Prostate gland (tissue), 2 donors: Measurements from ENCODE around the gene GNA12. TPM values are rescaled to one million over a fixed set of nuclear protein-coding genes. Genes with fewer than 3 reads are reported as not detected.

ENCODE experiments used
- DNase-seq: peaks from one replicate; pipeline ENCODE4 v3.0.0-alpha.2; 2019; ENCODE audit warnings: low spot score
- H3K27ac ChIP-seq, 2 donors: fragments of 200-600 bp; sonication (generic); 2 replicates each; pipeline ENCODE4 v1.5.1; 2017 to 2019
- H3K27me3 ChIP-seq: fragments of 200-600 bp; sonication (generic); replicated peaks from 2 replicates; pipeline ENCODE4 v1.5.1; 2019; ENCODE audit not compliant: insufficient read depth
- H3K36me3 ChIP-seq, 2 donors: fragments of 200-600 bp; sonication (generic); 1 replicate in 1 of 2; 2 replicates in 1 of 2; pipeline versions ENCODE4 v1.5.1 to v1.8.1; 2017 to 2019
- H3K4me1 ChIP-seq: fragments of 200-600 bp; sonication (generic); replicated peaks from 2 replicates; pipeline ENCODE4 v1.5.1; 2019
- H3K4me3 ChIP-seq, 2 donors: fragments of 200-600 bp; sonication (generic); 2 replicates each; pipeline ENCODE4 v1.5.1; 2017 to 2019
- H3K9me3 ChIP-seq: fragments of 200-600 bp; sonication (generic); 2 replicates; pipeline ENCODE4 v1.5.1; 2017
- CTCF ChIP-seq, 4 experiments: fragments of 200-600 bp in 2 of 4; fragments of 450-650 bp in 2 of 4; sonication (generic) in 2 of 4; IDR thresholded peaks; 1 replicate in 3 of 4; 2 replicates in 1 of 4; pipeline ENCODE4 v1.5.1; 2016 to 2019; ENCODE audit warnings: antibody characterized with exemption in 4 of 4, mild to moderate bottlenecking in 2 of 4, moderate library complexity in 2 of 4
- POLR2A ChIP-seq: fragments of 450-650 bp; IDR thresholded peaks from one replicate; pipeline ENCODE4 v1.6.1; 2016; ENCODE audit warnings: antibody characterized with exemption, mild to moderate bottlenecking
- POLR2AphosphoS5 ChIP-seq: sonication (generic); formaldehyde crosslinking; IDR thresholded peaks from one replicate; pipeline ENCODE4 v1.6.1; 2017; ENCODE audit warnings: antibody characterized with exemption
- WGBS: methylation state at CpG from one replicate; pipeline ENCODE4 v1.1.5; 2018; 5-methylcytosine and 5-hydroxymethylcytosine counted together
- intact Hi-C: fragments of 100-400 bp; cut with DNase I; formaldehyde crosslinking; loops from one replicate; pipeline ENCODE4 v1.14.2; 2022
- total RNA-seq, 2 donors: library from RNA; depleted of rRNA; stranded (reverse); fragments of >200 nt; gene quantifications; one replicate each; pipeline ENCODE4 v1.1.0, GENCODE V29; 2016

GNA12 gene
- total RNA-seq, 2 donors from 2014 or later: 22.6 to 102 TPM

- Histone ChIP-seq H3K27me3 (no peaks in the 10 kb centered on the region), H3K27ac (no peak overlapping the region), H3K36me3 (no peaks in the 10 kb centered on the region), H3K9me3 (no peaks in the 10 kb centered on the region), H3K4me1 (no peaks in the 10 kb centered on the region), H3K4me3 (no peak overlapping the region)
- WGBS: 92% methylated on average over 15 of the region's 15 CpGs
- intact Hi-C loops: no loop called here
- no peak for DNase-seq
- TF ChIP-seq CTCF (IDR thresholded peaks at IDR 0.05): no peak
- TF ChIP-seq POLR2A: no peak
- TF ChIP-seq POLR2AphosphoS5: no peak
Measured at GRCh38 chr7:2819161-2819953, 24.8 kb downstream of the GNA12 start.

- TF ChIP-seq POLR2AphosphoS5 (no peak), CTCF (IDR thresholded peaks at IDR 0.05) (no peak), POLR2A (no peak)
- no peak overlapping the region for H3K4me3 ChIP-seq
- H3K4me1 ChIP-seq: no peaks in the 10 kb centered on the region
- intact Hi-C loops: no loop called here
- no peaks in the 10 kb centered on the region for H3K9me3 ChIP-seq
- H3K27me3 ChIP-seq: no peaks in the 10 kb centered on the region
- H3K36me3 ChIP-seq: no peaks in the 10 kb centered on the region
- no peak overlapping the region for H3K27ac ChIP-seq
- no peak for DNase-seq
- WGBS: 91% methylated on average over 12 of the region's 12 CpGs
Measured at GRCh38 chr7:2818653-2819052, 25.5 kb downstream of the GNA12 start.

- H3K4me1 ChIP-seq: no peaks in the 10 kb centered on the region
- DNase-seq: no peak
Measured at GRCh38 chr7:2818121-2818520, 26.0 kb downstream of the GNA12 start.

GRCh38 chr7:2817456-2817855 lies 26.7 kb downstream of the GNA12 start:
- no peak for DNase-seq
- H3K27ac ChIP-seq: no peak overlapping the region
- H3K9me3 ChIP-seq: no peaks in the 10 kb centered on the region
- 90% methylated on average over 3 of the region's 3 CpGs for WGBS
- no peak for TF ChIP-seq CTCF (IDR thresholded peaks at IDR 0.05)
- no peak for TF ChIP-seq POLR2A
- TF ChIP-seq POLR2AphosphoS5: no peak
- no peaks in the 10 kb centered on the region for H3K36me3 ChIP-seq
- no peaks in the 10 kb centered on the region for H3K27me3 ChIP-seq
- intact Hi-C loops: no loop called here
- H3K4me3 ChIP-seq: no peak overlapping the region
- H3K4me1 ChIP-seq: no peaks in the 10 kb centered on the region

More at GRCh38 chr7:2818121-2818520, 26.0 kb downstream of the GNA12 start:
- TF ChIP-seq CTCF (IDR thresholded peaks at IDR 0.05) (no peak), POLR2AphosphoS5 (no peak), POLR2A (no peak)
- intact Hi-C loops: no loop called here
- H3K27ac ChIP-seq: no peak overlapping the region
- H3K9me3 ChIP-seq: no peaks in the 10 kb centered on the region
- no peak overlapping the region for H3K4me3 ChIP-seq
- 84% methylated on average over 7 of the region's 7 CpGs for WGBS
- H3K36me3 ChIP-seq: no peaks in the 10 kb centered on the region
- no peaks in the 10 kb centered on the region for H3K27me3 ChIP-seq

- intact Hi-C loops: no loop called here
- no peaks in the 10 kb centered on the region for H3K4me1 ChIP-seq
Measured at GRCh38 chr7:2815875-2816245, 28.2 kb downstream of the GNA12 start.

More at GRCh38 chr7:2815875-2816245, 28.2 kb downstream of the GNA12 start:
- Histone ChIP-seq H3K36me3 (no peaks in the 10 kb centered on the region), H3K27ac (no peak overlapping the region), H3K27me3 (no peaks in the 10 kb centered on the region), H3K9me3 (no peaks in the 10 kb centered on the region), H3K4me3 (no peak overlapping the region)
- WGBS: 90% methylated on average over 16 of the region's 16 CpGs
- DNase-seq: no peak
- TF ChIP-seq CTCF (IDR thresholded peaks at IDR 0.05): no peak
- TF ChIP-seq POLR2AphosphoS5: no peak
- no peak for TF ChIP-seq POLR2A
